CD14-positive monocyte (primary cell): Measurements from ENCODE around the gene SRPK2. TPM values are rescaled to one million over a fixed set of nuclear protein-coding genes. Genes with fewer than 3 reads are reported as not detected.

ENCODE experiments used
- DNase-seq, 3 donors: peaks; one replicate each; pipeline ENCODE4 v3.0.0-alpha.2; 2011 to 2022
- H2AFZ ChIP-seq: 2 replicates; pipeline ENCODE4 v1.6.0; 2012; ENCODE audit warnings: mild to moderate bottlenecking, low read depth, low read length, inconsistent platforms; ENCODE audit not compliant: insufficient read depth, poor library complexity, severe bottlenecking
- H3K27ac ChIP-seq, 2 donors: 1 replicate in 1 of 2; 2 replicates in 1 of 2; pipeline ENCODE4 v1.5.1; 2012 to 2013; ENCODE audit warnings: low read length in 2 of 2, control low read depth in 1 of 2, inconsistent platforms in 1 of 2, low read depth in 1 of 2, mild to moderate bottlenecking in 1 of 2
- H3K27me3 ChIP-seq, 2 donors: one replicate each; pipeline versions ENCODE4 v1.6.0 to v1.6.1; 2011 to 2013; ENCODE audit warnings: low read length in 2 of 2; ENCODE audit not compliant: control insufficient read depth in 2 of 2, insufficient read depth in 2 of 2
- H3K36me3 ChIP-seq, 2 donors: replicated peaks in 1 of 2; 1 replicate in 1 of 2; 2 replicates in 1 of 2; pipeline versions ENCODE4 v1.5.1 to v1.6.1; 2012 to 2013; ENCODE audit warnings: low read length in 2 of 2, control low read depth in 1 of 2, inconsistent platforms in 1 of 2, mild to moderate bottlenecking in 1 of 2; ENCODE audit not compliant: insufficient read depth in 2 of 2, control insufficient read depth in 1 of 2
- H3K4me1 ChIP-seq, 2 donors: 1 replicate in 1 of 2; 2 replicates in 1 of 2; pipeline versions ENCODE4 v1.5.1 to v1.6.1; 2012 to 2013; ENCODE audit warnings: low read length in 2 of 2, control low read depth in 1 of 2, inconsistent platforms in 1 of 2, mild to moderate bottlenecking in 1 of 2, moderate library complexity in 1 of 2; ENCODE audit not compliant: insufficient read depth in 2 of 2, control insufficient read depth in 1 of 2
- H3K4me2 ChIP-seq: replicated peaks from 2 replicates; pipeline ENCODE3; 2012; ENCODE audit warnings: low read length, moderate library complexity, mild to moderate bottlenecking; ENCODE audit not compliant: poor library complexity, severe bottlenecking; ENCODE audit errors: extremely low read depth
- H3K4me3 ChIP-seq, 3 experiments: fragments of 200-600 bp in 1 of 3; sonication (generic) in 1 of 3; replicated peaks in 1 of 3; 1 replicate in 2 of 3; 2 replicates in 1 of 3; pipeline ENCODE4 v1.5.1; 2011 to 2013; ENCODE audit warnings: low read length in 3 of 3, mild to moderate bottlenecking in 3 of 3, control low read depth in 2 of 3, low read depth in 2 of 3, inconsistent platforms in 1 of 3, moderate library complexity in 1 of 3
- H3K79me2 ChIP-seq: 2 replicates; pipeline ENCODE4 v1.6.0; 2012; ENCODE audit warnings: mild to moderate bottlenecking, control low read depth, inconsistent platforms, low read length, moderate library complexity; ENCODE audit not compliant: insufficient read depth
- H3K9ac ChIP-seq: 2 replicates; pipeline ENCODE4 v1.6.0; 2017; ENCODE audit warnings: low read length, mild to moderate bottlenecking; ENCODE audit not compliant: insufficient read depth, poor library complexity, severe bottlenecking
- H3K9me3 ChIP-seq, 2 donors: replicated peaks in 1 of 2; 1 replicate in 1 of 2; 2 replicates in 1 of 2; pipeline versions ENCODE4 v1.5.1 to v1.6.1; 2012 to 2013; ENCODE audit warnings: low read length in 2 of 2, control low read depth in 1 of 2; ENCODE audit not compliant: control insufficient read depth in 1 of 2, insufficient read depth in 1 of 2
- H4K20me1 ChIP-seq: 2 replicates; pipeline ENCODE4 v1.6.0; 2012; ENCODE audit warnings: mild to moderate bottlenecking, low read length, control low read depth, moderate library complexity; ENCODE audit not compliant: insufficient read depth
- H3K27ac Mint-ChIP-seq, 7 donors: one replicate each; pipeline ENCODE4 v1.8.0; 2020; ENCODE audit warnings: mild to moderate bottlenecking in 7 of 7, mixed read lengths in 7 of 7, moderate library complexity in 6 of 7, inconsistent platforms in 2 of 7
- H3K27me3 Mint-ChIP-seq, 3 donors: one replicate each; pipeline ENCODE4 v1.8.0; 2021 to 2022; ENCODE audit warnings: low read depth in 3 of 3, mild to moderate bottlenecking in 3 of 3, mixed read lengths in 3 of 3, moderate library complexity in 3 of 3, inconsistent platforms in 1 of 3
- H3K36me3 Mint-ChIP-seq, 2 donors: one replicate each; pipeline ENCODE4 v1.8.0; 2020; ENCODE audit warnings: mixed read lengths in 2 of 2, inconsistent platforms in 1 of 2, mild to moderate bottlenecking in 1 of 2
- H3K4me1 Mint-ChIP-seq: one replicate; pipeline ENCODE4 v1.8.0; 2020; ENCODE audit warnings: mild to moderate bottlenecking, mixed read lengths
- H3K4me3 Mint-ChIP-seq, 2 donors: one replicate each; pipeline ENCODE4 v1.8.0; 2020; ENCODE audit warnings: mild to moderate bottlenecking in 2 of 2, mixed read lengths in 2 of 2, moderate library complexity in 1 of 2
- H3K9me3 Mint-ChIP-seq, 7 donors: one replicate each; pipeline ENCODE4 v1.8.0; 2020 to 2022; ENCODE audit warnings: mixed read lengths in 7 of 7, mild to moderate bottlenecking in 6 of 7, moderate library complexity in 6 of 7, inconsistent platforms in 2 of 7
- CTCF ChIP-seq: fragments of 200-600 bp; IDR thresholded peaks from one replicate; pipeline ENCODE4 v1.8.0; 2022; ENCODE audit warnings: antibody characterized with exemption, mild to moderate bottlenecking
- WGBS: methylation state at CpG from one replicate; pipeline ENCODE4 v1.1.5; 2013; ENCODE audit warnings: missing lambda C conversion rate; ENCODE audit not compliant: insufficient coverage; 5-methylcytosine and 5-hydroxymethylcytosine counted together
- intact Hi-C, 2 donors: fragments of 100-400 bp; cut with micrococcal nuclease; formaldehyde crosslinking; loops; one replicate each; pipeline versions ENCODE4 v1.15.0 to v1.15.1; 2023
- polyA plus RNA-seq, 3 donors: library from polyadenylated mRNA; depleted of rRNA in 1 of 3; unstranded in 2 of 3; stranded (reverse) in 1 of 3; fragments of 300-500 nt in 2 of 3; fragments of >200 nt in 1 of 3; fragmentation: Illumina TruSeq in 2 of 3; gene quantifications; 1 replicate in 2 of 3; 2 replicates in 1 of 3; pipeline ENCODE4 v1.2.3, GENCODE V29; 2012 to 2021

The SRPK2 gene
- polyA plus RNA-seq, 3 donors = 12.6 to 37.7 (median 30.0) TPM

- intact Hi-C loops = no loop called here
- peaks cover 0 to 6% of the 10 kb centered on the region in 2 donors for H3K36me3 Mint-ChIP-seq
- H3K4me3 ChIP-seq = no peak overlapping the region
- no peaks in the 10 kb centered on the region for H3K36me3 ChIP-seq
- H3K4me3 Mint-ChIP-seq = no peak overlapping the region
- H3K27ac Mint-ChIP-seq = peak overlapping the region in 1 of 7 donors; percentile 67
- H4K20me1 ChIP-seq = peaks cover 64% of the 10 kb centered on the region
- H3K9ac ChIP-seq = no peak overlapping the region
- 98% methylated on average over 4 of the region's 4 CpGs for WGBS
- no peaks in the 10 kb centered on the region for H3K27me3 Mint-ChIP-seq
- no peak overlapping the region for H3K4me2 ChIP-seq
- DNase-seq = no peak
- H3K4me1 Mint-ChIP-seq = peaks cover 7% of the 10 kb centered on the region
- peaks cover 21% of the 10 kb centered on the region for H3K79me2 ChIP-seq
- no peak for TF ChIP-seq CTCF
- peaks cover 0 to 5% (median 3%) of the 10 kb centered on the region in 7 donors for H3K9me3 Mint-ChIP-seq
- no peaks in the 10 kb centered on the region for H3K9me3 ChIP-seq
- no peaks in the 10 kb centered on the region for H3K4me1 ChIP-seq
- no peak overlapping the region for H2AFZ ChIP-seq
- H3K27ac ChIP-seq = no peak overlapping the region
- no peaks in the 10 kb centered on the region for H3K27me3 ChIP-seq
These were observed 90.3 kb downstream of the SRPK2 start for GRCh38 chr7:105298439-105298894.

GRCh38 chr7:105297985-105298384 is 90.7 kb downstream of the SRPK2 start:
- no peak overlapping the region for H3K4me2 ChIP-seq
- no peak overlapping the region for H3K4me3 ChIP-seq
- no peak overlapping the region for H3K9ac ChIP-seq
- H3K4me3 Mint-ChIP-seq = no peak overlapping the region
- H3K27ac Mint-ChIP-seq = no peak overlapping the region
- H3K9me3 Mint-ChIP-seq = peaks cover 0 to 3% (median 1%) of the 10 kb centered on the region in 7 donors
- H3K27me3 Mint-ChIP-seq = no peaks in the 10 kb centered on the region
- no peaks in the 10 kb centered on the region for H3K27me3 ChIP-seq
- H3K79me2 ChIP-seq = peaks cover 22% of the 10 kb centered on the region
- H3K9me3 ChIP-seq = no peaks in the 10 kb centered on the region
- H4K20me1 ChIP-seq = peaks cover 67% of the 10 kb centered on the region
- no CpG with 5 or more reads among the region's 2 CpGs for WGBS
- H3K4me1 ChIP-seq = no peaks in the 10 kb centered on the region
- peaks cover 7% of the 10 kb centered on the region for H3K4me1 Mint-ChIP-seq
- intact Hi-C loops = no loop called here
- TF ChIP-seq CTCF = no peak
- peaks cover 0 to 3% of the 10 kb centered on the region in 2 donors for H3K36me3 Mint-ChIP-seq
- DNase-seq = no peak
- H3K36me3 ChIP-seq = no peaks in the 10 kb centered on the region
- H2AFZ ChIP-seq = no peak overlapping the region
- H3K27ac ChIP-seq = no peak overlapping the region
